Non-pigmented ciliary epithelial cell (primary cell): ENCODE measurements around the gene WTIP.
"Not testable (repeated sequence)": the region's sequence is repeated elsewhere in the genome, so short reads cannot be mapped to it uniquely, and the experiment has no call there.

Experiments used
- DNase-seq: peaks from one replicate; pipeline ENCODE4 v3.0.0-alpha.2; 2010; ENCODE audit warnings: low read depth

The WTIP gene

GRCh38 chr19:34478496-34478895 lies 3.1 kb upstream of the WTIP start:
- DNase-seq, result not testable (repeated sequence)

- DNase-seq, result no peak
Observed at GRCh38 chr19:34479396-34479795, 2.2 kb upstream of the WTIP start.

GRCh38 chr19:34480491-34480890 lies 1.1 kb upstream of the WTIP start:
- no peak for DNase-seq

- no peak for DNase-seq
Observed at GRCh38 chr19:34481861-34482379, 362 bp downstream of the WTIP start.

- no peak for DNase-seq
Observed at GRCh38 chr19:34482380-34483250, 1.1 kb downstream of the WTIP start.

GRCh38 chr19:34484328-34484727 lies 2.8 kb downstream of the WTIP start:
- no peak for DNase-seq

- no peak for DNase-seq
Observed at GRCh38 chr19:34485831-34486230, 4.3 kb downstream of the WTIP start.

- no peak for DNase-seq
Observed at GRCh38 chr19:34487651-34488051, 6.1 kb downstream of the WTIP start.

- DNase-seq, result no peak
Observed at GRCh38 chr19:34489175-34489574, 7.6 kb downstream of the WTIP start.

GRCh38 chr19:34490141-34490766 lies 8.7 kb downstream of the WTIP start:
- no peak for DNase-seq

- DNase-seq, result no peak
Observed at GRCh38 chr19:34493038-34493648, 11.6 kb downstream of the WTIP start.

GRCh38 chr19:34493649-34494044 lies 12.1 kb downstream of the WTIP start:
- no peak for DNase-seq

- DNase-seq, result no peak
Observed at GRCh38 chr19:34494601-34495000, 13.0 kb downstream of the WTIP start.

GRCh38 chr19:34495416-34495815 lies 13.9 kb downstream of the WTIP start:
- DNase-seq, result no peak

- DNase-seq, result no peak
Observed at GRCh38 chr19:34497112-34497805, 15.7 kb downstream of the WTIP start.

GRCh38 chr19:34499155-34499834 lies 17.7 kb downstream of the WTIP start:
- DNase-seq, result no peak

GRCh38 chr19:34500656-34501120 lies 19.1 kb downstream of the WTIP start:
- DNase-seq, result no peak

- peak; percentile 60 for DNase-seq
Observed at GRCh38 chr19:34501339-34502320, 20.1 kb downstream of the WTIP start.

GRCh38 chr19:34502582-34503411 lies 21.2 kb downstream of the WTIP start:
- no peak for DNase-seq
